GM10266 (cell line): ENCODE measurements around the gene IGFLR1.
A peak's percentile ranks its signal among the peaks of the same experiment; 100 is the strongest.
"Not testable (repeated sequence)": the region's sequence is repeated elsewhere in the genome, so short reads cannot be mapped to it uniquely, and the experiment has no call there.

Experiments used
- DNase-seq: peaks from one replicate; pipeline ENCODE4 v3.0.0; 2012; ENCODE audit errors: extremely low spot score
- CTCF ChIP-seq: IDR thresholded peaks from 2 replicates; pipeline ENCODE4 v1.5.1; 2012; ENCODE audit warnings: mild to moderate bottlenecking, low read depth; ENCODE audit not compliant: control insufficient read depth, insufficient read depth; ENCODE audit errors: missing control alignments

Gene IGFLR1

GRCh38 chr19:35696835-35697234, 45.4 kb downstream of the IGFLR1 start:
- no peak for TF ChIP-seq CTCF
- DNase-seq = peak; percentile 69

GRCh38 chr19:35695895-35696422, 46.3 kb downstream of the IGFLR1 start:
- no peak for DNase-seq
- no peak for TF ChIP-seq CTCF

GRCh38 chr19:35693835-35694599, 48.2 kb downstream of the IGFLR1 start:
- peak; percentile 91 for DNase-seq
- peak; percentile 100 for TF ChIP-seq CTCF

GRCh38 chr19:35693422-35693821, 48.8 kb downstream of the IGFLR1 start:
- peak; percentile 26 for TF ChIP-seq CTCF
- no peak for DNase-seq

GRCh38 chr19:35692010-35692409, 50.2 kb downstream of the IGFLR1 start:
- no peak for DNase-seq
- no peak for TF ChIP-seq CTCF

- not testable (repeated sequence) for DNase-seq
Measured at GRCh38 chr19:35691106-35691505, 51.1 kb downstream of the IGFLR1 start.

GRCh38 chr19:35689836-35690235, 52.4 kb downstream of the IGFLR1 start:
- no peak for TF ChIP-seq CTCF
- no peak for DNase-seq
